LoVo (cell line): Measurements from ENCODE around the gene RNASEH2A.
"Not testable (repeated sequence)": the region's sequence is repeated elsewhere in the genome, so short reads cannot be mapped to it uniquely, and the experiment has no call there.

Experiments
- DNase-seq: peaks from one replicate; pipeline ENCODE4 v3.0.0-alpha.2; 2016; ENCODE audit warnings: low spot score

The RNASEH2A gene

DNA sequence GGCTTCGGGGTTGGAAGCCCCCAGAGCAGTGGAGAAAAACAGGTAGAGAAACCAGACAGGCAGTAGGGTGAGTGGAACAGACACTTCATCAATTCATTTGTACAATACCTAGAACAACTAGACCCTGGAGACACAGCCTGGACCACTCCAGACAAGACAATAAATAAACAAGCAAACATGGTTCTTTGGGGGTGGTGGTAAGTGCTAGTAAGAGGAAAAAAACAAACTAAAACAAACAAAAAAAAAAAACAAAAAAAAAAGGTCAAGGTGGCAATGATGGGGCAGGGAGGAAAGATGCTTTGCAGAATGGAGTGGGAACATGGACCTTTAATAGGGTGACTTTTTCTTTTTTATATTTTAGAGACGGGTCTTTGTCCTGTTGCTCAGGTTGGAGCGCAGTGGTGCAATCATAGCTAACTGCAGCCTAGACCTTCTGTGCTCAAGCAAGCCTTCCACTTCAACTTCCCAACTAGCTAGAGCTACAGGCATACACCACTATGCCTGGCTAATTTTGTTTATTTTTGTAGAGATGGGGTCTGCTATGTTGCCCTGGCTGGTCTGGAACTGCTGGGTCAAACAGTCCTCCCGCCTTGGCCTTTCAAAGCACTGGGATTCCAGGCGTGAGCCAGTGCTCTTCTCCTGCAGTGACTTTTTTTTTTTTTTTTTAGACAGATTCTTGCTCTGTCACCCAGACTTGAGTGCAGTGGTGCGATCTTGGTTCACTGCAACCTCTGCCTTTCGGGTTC, 12.0 kb upstream of the RNASEH2A start:
- DNase-seq, result no peak

GRCh38 chr19:12794971-12795381, 11.4 kb upstream of the RNASEH2A start:
- DNase-seq, result no peak

GRCh38 chr19:12796146-12797071, 10.0 kb upstream of the RNASEH2A start:
- DNase-seq, result peak; percentile 81

- DNase-seq, result no peak
These were observed 9.2 kb upstream of the RNASEH2A start for GRCh38 chr19:12797141-12797587.

DNA sequence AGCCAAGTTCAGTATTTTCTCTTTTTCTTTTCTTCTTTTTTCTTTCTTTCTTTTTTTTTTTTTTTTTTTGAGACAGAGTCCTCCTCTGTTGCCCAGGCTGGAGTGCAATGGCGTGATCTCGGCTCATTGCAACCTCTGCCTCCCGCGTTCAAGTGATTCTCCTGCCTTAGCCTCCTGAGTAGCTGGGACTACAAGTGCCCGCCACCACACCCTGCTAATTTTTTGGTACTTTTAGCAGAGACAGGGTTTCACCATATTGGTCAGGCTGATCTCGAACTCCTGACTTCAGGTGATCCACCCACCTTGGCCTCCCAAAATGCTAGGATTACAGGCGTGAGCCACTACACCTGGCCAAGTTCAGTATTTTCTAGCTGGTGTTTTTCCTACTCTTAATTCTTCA, 8.8 kb upstream of the RNASEH2A start:
- DNase-seq, result not testable (repeated sequence)

- no peak for DNase-seq
These were observed 6.5 kb upstream of the RNASEH2A start for GRCh38 chr19:12799742-12800465.

GRCh38 chr19:12800466-12800770, 6.0 kb upstream of the RNASEH2A start:
- no peak for DNase-seq

DNA sequence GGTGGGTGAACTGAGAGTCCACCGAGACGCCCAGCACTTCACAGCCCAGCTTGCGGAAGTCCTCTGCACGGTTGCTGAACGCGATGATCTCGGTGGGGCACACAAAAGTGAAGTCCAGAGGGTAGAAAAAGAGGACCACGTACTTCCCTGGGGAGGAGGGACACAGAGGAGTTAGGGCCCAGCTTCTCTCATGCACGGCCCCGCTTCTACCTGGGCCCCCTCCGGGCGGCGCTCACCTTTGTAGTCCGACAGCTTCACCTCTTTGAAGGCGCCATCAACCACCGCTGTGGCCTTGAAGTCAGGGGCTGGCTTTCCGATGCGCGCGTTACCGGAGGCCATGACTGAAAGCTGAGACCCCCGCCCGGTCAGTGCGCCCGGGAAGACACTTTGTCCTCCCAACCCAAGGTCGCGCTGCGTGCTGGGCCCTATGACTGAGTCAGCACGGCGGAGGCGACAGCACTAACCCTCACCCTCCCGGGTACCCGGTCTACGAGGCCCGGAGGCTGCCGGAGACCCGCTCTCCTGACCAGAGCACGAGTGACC, 5.4 kb upstream of the RNASEH2A start:
- no peak for DNase-seq

DNA sequence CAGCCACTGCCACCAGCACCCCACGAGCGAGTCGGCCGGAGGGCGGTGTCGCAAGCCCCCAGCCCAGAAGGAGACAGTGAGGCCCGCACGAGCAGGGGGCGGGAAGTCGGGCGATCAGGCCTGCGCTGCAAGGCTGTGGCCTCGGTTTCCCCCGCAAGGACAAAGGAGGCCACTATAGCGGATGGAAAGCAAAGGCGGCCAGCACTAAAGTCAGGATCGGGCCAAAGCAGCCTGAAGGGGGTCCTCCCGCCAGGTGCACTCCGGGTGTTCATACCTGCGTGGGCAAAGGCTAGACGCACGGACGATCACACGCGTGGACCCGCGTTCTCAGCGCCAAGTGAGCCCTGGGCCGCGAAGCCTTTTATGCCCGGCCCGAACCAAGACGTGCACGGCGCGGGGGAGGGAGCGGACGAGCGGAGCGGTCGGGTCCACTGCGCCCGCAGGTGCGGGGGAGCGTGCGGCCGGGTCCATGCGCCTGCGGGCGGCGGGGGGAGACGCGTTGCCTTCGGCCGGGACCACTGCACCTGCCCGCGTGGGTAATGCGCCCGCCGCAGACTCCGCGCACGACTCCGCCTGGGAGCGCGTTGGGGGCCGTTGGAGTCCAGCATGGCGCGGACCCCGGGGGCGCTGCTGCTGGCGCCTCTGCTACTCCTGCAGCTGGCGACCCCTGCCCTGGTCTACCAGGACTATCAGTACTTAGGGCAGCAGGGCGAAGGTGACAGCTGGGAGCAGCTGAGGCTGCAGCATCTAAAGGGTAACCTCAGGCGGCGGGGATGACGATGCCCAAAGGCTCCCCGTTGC, 4.7 kb upstream of the RNASEH2A start, which contains the start of the genes PRDX2 and THSD8:
Gene PRDX2 (minus strand): TSS at position 335 of the 801 bp plus-strand sequence. CDS start 539 bp downstream, outside the sequence.
Gene THSD8 (plus strand): TSS at position 604 of the 801 bp plus-strand sequence. CDS start 3 bp downstream, at position 607.
- peak; percentile 84 for DNase-seq

GRCh38 chr19:12802267-12803106, 3.9 kb upstream of the RNASEH2A start:
- no peak for DNase-seq

DNA sequence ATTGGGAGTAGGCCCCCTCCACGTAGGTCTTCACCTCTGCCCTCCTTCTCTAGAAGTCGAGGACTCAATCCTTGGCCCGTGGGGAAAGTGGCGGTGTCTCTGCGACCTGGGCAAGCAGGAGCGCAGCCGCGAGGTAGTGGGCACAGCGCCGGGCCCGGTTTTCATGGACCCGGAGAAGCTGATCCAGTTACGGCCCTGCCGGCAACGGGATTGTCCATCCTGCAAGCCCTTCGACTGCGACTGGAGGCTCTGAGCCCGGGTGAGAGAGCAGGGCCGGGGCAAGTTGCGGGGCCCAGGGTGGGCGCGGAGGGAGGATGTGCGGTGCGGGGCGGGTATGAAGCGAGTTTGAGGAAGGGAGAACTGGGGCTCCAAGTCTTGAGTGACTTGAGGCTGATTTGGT, 2.3 kb upstream of the RNASEH2A start:
- DNase-seq, result no peak

GRCh38 chr19:12815088-12815487, 8.7 kb downstream of the RNASEH2A start:
- no peak for DNase-seq

DNA sequence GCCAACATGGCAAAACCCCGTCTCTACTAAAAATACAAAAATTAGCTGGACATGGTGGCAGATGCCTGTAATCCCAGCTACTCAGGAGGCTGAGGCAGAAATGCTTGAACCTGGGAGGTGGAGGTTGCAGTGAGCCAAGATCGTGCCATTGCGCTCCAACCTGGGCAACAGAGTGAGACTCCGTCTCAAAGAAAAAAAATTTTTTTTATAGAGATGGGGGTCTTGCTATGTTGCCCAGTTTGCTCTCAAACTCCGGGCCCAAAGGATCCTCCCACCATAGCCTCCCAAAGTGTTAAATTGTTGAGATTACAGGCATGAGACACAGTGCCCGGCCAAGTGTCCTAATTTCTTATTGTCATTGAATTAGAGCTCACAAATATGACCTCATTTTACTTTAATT, 10.8 kb downstream of the RNASEH2A start:
- not testable (repeated sequence) for DNase-seq

DNA sequence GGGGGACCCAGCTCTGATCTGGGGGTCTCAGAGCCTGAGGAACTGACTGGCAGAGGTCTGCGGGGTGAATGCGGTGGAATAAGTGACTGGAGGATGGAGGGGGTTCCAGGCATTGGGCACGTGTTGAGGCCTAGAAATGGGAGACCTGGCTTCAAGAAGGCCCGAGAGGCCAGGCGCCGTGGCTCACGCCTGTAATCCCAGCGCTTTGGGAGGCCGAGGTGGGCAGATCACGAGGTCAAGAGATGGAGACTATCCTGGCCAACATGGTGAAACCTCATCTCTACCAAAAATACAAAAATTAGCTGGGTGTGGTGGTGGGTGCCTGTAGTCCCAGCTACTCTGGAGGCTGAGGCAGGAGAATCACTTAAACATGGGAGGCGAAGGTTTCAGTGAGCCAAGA, 11.4 kb downstream of the RNASEH2A start:
- not testable (repeated sequence) for DNase-seq

- DNase-seq, result no peak
These were observed 15.4 kb downstream of the RNASEH2A start for GRCh38 chr19:12821761-12822160.

- no peak for DNase-seq
These were observed 19.1 kb downstream of the RNASEH2A start for GRCh38 chr19:12825254-12826131.

GRCh38 chr19:12828494-12828893, 22.1 kb downstream of the RNASEH2A start:
- no peak for DNase-seq

GRCh38 chr19:12833418-12833737, 27.0 kb downstream of the RNASEH2A start:
- no peak for DNase-seq
